CD4-positive, alpha-beta T cell (primary cell): ENCODE results near the gene RNF44. TPM values are rescaled to one million over a fixed set of nuclear protein-coding genes. Genes with fewer than 3 reads are reported as not detected.

Experiments used
- ATAC-seq: fragments of 200-7000 bp; cut with Tn5 transposase; one replicate; pipeline ENCODE4 v1.10.0; 2022; ENCODE audit warnings: mild to moderate bottlenecking; ENCODE audit not compliant: poor library complexity
- CTCF ChIA-PET: fragments of 350-600 bp; sonication (Branson Sonifier 250); formaldehyde crosslinking; loops from one replicate; lab custom pipeline; 2021; ENCODE audit warnings: antibody characterized with exemption, inconsistent platforms; lab: Charles Lee
- POLR2A ChIA-PET: fragments of 350-600 bp; sonication (Branson Sonifier 250); formaldehyde crosslinking; loops from one replicate; lab custom pipeline; 2021; ENCODE audit warnings: antibody characterized with exemption, inconsistent platforms; lab: Charles Lee
- DNase-seq, 14 experiments: peaks; one replicate each; pipeline ENCODE4 v3.0.0-alpha.2; 2013 to 2020; ENCODE audit warnings: mixed read lengths in 2 of 14
- H3K27ac ChIP-seq, 2 donors: one replicate each; pipeline versions ENCODE4 v1.5.1 to v1.7.0; 2013; ENCODE audit warnings: low read length in 2 of 2, low read depth in 1 of 2, mild to moderate bottlenecking in 1 of 2
- H3K27me3 ChIP-seq, 2 experiments: 1 replicate in 1 of 2; 2 replicates in 1 of 2; pipeline versions ENCODE4 v1.6.1 to v1.7.0; 2013; ENCODE audit warnings: low read length in 2 of 2, control low read depth in 1 of 2, mild to moderate bottlenecking in 1 of 2, moderate library complexity in 1 of 2; ENCODE audit not compliant: insufficient read depth in 2 of 2, control insufficient read depth in 1 of 2
- H3K36me3 ChIP-seq: one replicate; pipeline ENCODE4 v1.6.1; 2013; ENCODE audit warnings: low read length, control low read depth; ENCODE audit not compliant: insufficient read depth
- H3K4me1 ChIP-seq: one replicate; pipeline ENCODE4 v1.6.1; 2013; ENCODE audit warnings: low read length, control low read depth; ENCODE audit not compliant: insufficient read depth
- H3K4me3 ChIP-seq: one replicate; pipeline ENCODE4 v1.5.1; 2013; ENCODE audit warnings: mild to moderate bottlenecking, low read length, moderate library complexity
- H3K9me3 ChIP-seq, 2 experiments: 1 replicate in 1 of 2; 2 replicates in 1 of 2; pipeline versions ENCODE4 v1.6.1 to v1.7.0; 2013; ENCODE audit warnings: low read length in 2 of 2, mild to moderate bottlenecking in 2 of 2, control low read depth in 1 of 2, moderate library complexity in 1 of 2; ENCODE audit not compliant: control insufficient read depth in 1 of 2, insufficient read depth in 1 of 2
- H3K27ac Mint-ChIP-seq: one replicate; pipeline ENCODE4 v1.8.0; 2020; ENCODE audit warnings: mixed read lengths
- H3K27me3 Mint-ChIP-seq: one replicate; pipeline ENCODE4 v1.8.0; 2021; ENCODE audit warnings: mixed read lengths
- H3K36me3 Mint-ChIP-seq: one replicate; pipeline ENCODE4 v1.8.0; 2021; ENCODE audit warnings: low read depth, mixed read lengths
- H3K4me1 Mint-ChIP-seq: one replicate; pipeline ENCODE4 v1.8.0; 2021; ENCODE audit warnings: low read depth, mixed read lengths
- H3K4me3 Mint-ChIP-seq: one replicate; pipeline ENCODE4 v1.8.0; 2020; ENCODE audit warnings: mild to moderate bottlenecking, mixed read lengths
- H3K9me3 Mint-ChIP-seq: one replicate; pipeline ENCODE4 v1.8.0; 2020; ENCODE audit warnings: mixed read lengths
- CTCF ChIP-seq: fragments of 200-600 bp; IDR thresholded peaks from one replicate; pipeline ENCODE4 v1.8.0; 2022; ENCODE audit warnings: antibody characterized with exemption, mild to moderate bottlenecking
- intact Hi-C, 2 experiments: fragments of 100-400 bp; cut with DNase I in 1 of 2; cut with micrococcal nuclease in 1 of 2; formaldehyde crosslinking; loops; one replicate each; pipeline versions ENCODE4 v1.15.1 to v1.9.0; 2023 to 2025; cut with DNase I, micrococcal nuclease
- total RNA-seq, 174 experiments: library from RNA in 2 of 174; stranded (reverse) in 2 of 174; gene quantifications; one replicate each; pipeline ENCODE4 v1.2.3 and lab custom pipeline; 2021 to 2026

RNF44 gene
- total RNA-seq, 2 experiments from 2014 or later = 208 to 217 TPM

GRCh38 chr5:176575488-176576422, 38.6 kb upstream of the RNF44 start:
- no peak overlapping the region for H3K27ac ChIP-seq
- no peaks in the 10 kb centered on the region for H3K9me3 Mint-ChIP-seq
- TF ChIP-seq CTCF = no peak
- intact Hi-C loops = loop anchor here in 1 of 2 experiments (5.0 to 10.0 kb wide), 2 partner anchors 379 to 843 kb away; no protein-coding TSS in a partner anchor
- DNase-seq = no peak
- no peaks in the 10 kb centered on the region for H3K4me1 Mint-ChIP-seq
- no peak overlapping the region for H3K4me3 Mint-ChIP-seq
- ChIA-PET CTCF (interaction anchor here (2.6 kb wide), 1 partner anchor 159 kb away, joined by 6 read pairs; no protein-coding TSS in a partner anchor), POLR2A (no interaction called here)
- H3K4me1 ChIP-seq = peaks cover 13% of the 10 kb centered on the region
- no peaks in the 10 kb centered on the region for H3K9me3 ChIP-seq
- no peak overlapping the region for H3K4me3 ChIP-seq
- no peaks in the 10 kb centered on the region for H3K36me3 Mint-ChIP-seq
- H3K27me3 Mint-ChIP-seq = no peaks in the 10 kb centered on the region
- no peak for ATAC-seq
- H3K36me3 ChIP-seq = no peaks in the 10 kb centered on the region
- H3K27ac Mint-ChIP-seq = no peak overlapping the region
- H3K27me3 ChIP-seq = no peaks in the 10 kb centered on the region

GRCh38 chr5:176575066-176575465, 37.9 kb upstream of the RNF44 start:
- no peak for TF ChIP-seq CTCF
- Mint-ChIP-seq H3K36me3 (no peaks in the 10 kb centered on the region), H3K4me1 (no peaks in the 10 kb centered on the region), H3K27me3 (peaks cover under 1% of the 10 kb centered on the region), H3K27ac (no peak overlapping the region), H3K9me3 (no peaks in the 10 kb centered on the region), H3K4me3 (no peak overlapping the region)
- POLR2A ChIA-PET = no interaction called here
- Histone ChIP-seq H3K9me3 (no peaks in the 10 kb centered on the region), H3K4me1 (peaks cover 13% of the 10 kb centered on the region), H3K4me3 (no peak overlapping the region), H3K27ac (no peak overlapping the region), H3K27me3 (no peaks in the 10 kb centered on the region), H3K36me3 (no peaks in the 10 kb centered on the region)
- CTCF ChIA-PET = interaction anchor here (2.6 kb wide), 1 partner anchor 158 kb away, joined by 6 read pairs; no protein-coding TSS in a partner anchor
- intact Hi-C loops = loop anchor here in 1 of 2 experiments (5.0 to 10.0 kb wide), 2 partner anchors 380 to 843 kb away; no protein-coding TSS in a partner anchor
- DNase-seq (no peak), ATAC-seq (no peak)

- peaks cover 4% of the 10 kb centered on the region for H3K27me3 Mint-ChIP-seq
- Histone ChIP-seq H3K27me3 (no peaks in the 10 kb centered on the region), H3K4me1 (peaks cover 13% of the 10 kb centered on the region), H3K27ac (no peak overlapping the region), H3K4me3 (no peak overlapping the region), H3K9me3 (no peaks in the 10 kb centered on the region), H3K36me3 (no peaks in the 10 kb centered on the region)
- no peak overlapping the region for H3K27ac Mint-ChIP-seq
- H3K9me3 Mint-ChIP-seq = no peaks in the 10 kb centered on the region
- intact Hi-C loops = loop anchor here (1.0 to 10.0 kb wide), 3 partner anchors 37 to 381 kb away; partner anchors contain the start of genes CLTB (in 1 of the 2) and RNF44 (in 1 of the 2)
- CTCF ChIA-PET = interaction anchor here (2.6 kb wide), 1 partner anchor 158 kb away, joined by 6 read pairs; no protein-coding TSS in a partner anchor
- ATAC-seq (no peak), DNase-seq (no peak)
- POLR2A ChIA-PET = no interaction called here
- no peaks in the 10 kb centered on the region for H3K36me3 Mint-ChIP-seq
- peak; percentile 24 for TF ChIP-seq CTCF
- no peak overlapping the region for H3K4me3 Mint-ChIP-seq
- H3K4me1 Mint-ChIP-seq = no peaks in the 10 kb centered on the region
Observed at GRCh38 chr5:176574297-176574591, 37.0 kb upstream of the RNF44 start.
